ENCODE data around the gene ZNF441. TPM values are rescaled to one million over a fixed set of nuclear protein-coding genes. Genes with fewer than 3 reads are reported as not detected.

Gene ZNF441
- total and polyA plus RNA-seq, 4 donors, result 1.8 to 7.4 (median 5.7) TPM

DNA sequence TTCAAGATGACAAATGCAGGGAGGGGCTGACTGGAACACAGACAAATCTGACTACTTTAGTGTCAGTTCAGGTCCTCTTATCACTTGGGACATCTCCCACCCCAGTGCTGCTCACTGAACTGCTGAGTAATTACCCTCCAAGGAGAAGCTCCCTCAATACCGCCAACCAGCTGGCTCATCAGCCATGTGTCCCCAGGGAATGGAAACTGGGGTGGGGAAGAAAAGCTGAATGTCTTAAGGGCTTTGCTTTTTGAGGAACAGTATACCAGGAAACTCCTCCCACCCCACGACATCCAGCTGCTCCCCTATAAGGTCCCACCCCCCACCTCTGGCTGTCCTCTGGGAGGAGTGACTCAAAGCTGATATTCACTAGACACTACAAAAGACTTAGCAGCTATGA is 30.1 kb upstream of the ZNF441 start:
- Histone ChIP-seq H3K27ac (ENCODE audit: low read depth in 1 of 2, low read length in 2 of 2) (no peak overlapping the region), H3K27me3 (ENCODE audit: control insufficient read depth in 4 of 4, insufficient read depth in 4 of 4, low read length in 3 of 4) (no peaks in the 10 kb centered on the region), H3K4me3 (ENCODE audit: low read depth in 1 of 3, low read length in 3 of 3) (no peak overlapping the region), H3K9ac (ENCODE audit: low read depth in 1 of 2, low read length in 2 of 2) (no peak overlapping the region), H3K4me1 (ENCODE audit: control insufficient read depth in 4 of 4, insufficient read depth in 4 of 4, low read length in 3 of 4) (peaks cover 10 to 16% (median 13%) of the 10 kb centered on the region in 4 donors), H3K9me3 (ENCODE audit: control insufficient read depth in 4 of 4, low read length in 3 of 4) (no peaks in the 10 kb centered on the region), H3K36me3 (ENCODE audit: control insufficient read depth in 4 of 4, insufficient read depth in 3 of 4, low read depth in 1 of 4, low read length in 3 of 4) (no peaks in the 10 kb centered on the region)
- WGBS, result 66% methylated on average over 2 of the region's 2 CpGs
- no peak for DNase-seq (ENCODE audit: low spot score)
- TF ChIP-seq, protein P1, sequence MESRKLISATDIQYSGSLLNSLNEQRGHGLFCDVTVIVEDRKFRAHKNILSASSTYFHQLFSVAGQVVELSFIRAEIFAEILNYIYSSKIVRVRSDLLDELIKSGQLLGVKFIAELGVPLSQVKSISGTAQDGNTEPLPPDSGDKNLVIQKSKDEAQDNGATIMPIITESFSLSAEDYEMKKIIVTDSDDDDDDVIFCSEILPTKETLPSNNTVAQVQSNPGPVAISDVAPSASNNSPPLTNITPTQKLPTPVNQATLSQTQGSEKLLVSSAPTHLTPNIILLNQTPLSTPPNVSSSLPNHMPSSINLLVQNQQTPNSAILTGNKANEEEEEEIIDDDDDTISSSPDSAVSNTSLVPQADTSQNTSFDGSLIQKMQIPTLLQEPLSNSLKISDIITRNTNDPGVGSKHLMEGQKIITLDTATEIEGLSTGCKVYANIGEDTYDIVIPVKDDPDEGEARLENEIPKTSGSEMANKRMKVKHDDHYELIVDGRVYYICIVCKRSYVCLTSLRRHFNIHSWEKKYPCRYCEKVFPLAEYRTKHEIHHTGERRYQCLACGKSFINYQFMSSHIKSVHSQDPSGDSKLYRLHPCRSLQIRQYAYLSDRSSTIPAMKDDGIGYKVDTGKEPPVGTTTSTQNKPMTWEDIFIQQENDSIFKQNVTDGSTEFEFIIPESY (IDR thresholded peaks at IDR 0.05), result no peak
- no peak for TF ChIP-seq YY1 (IDR thresholded peaks at IDR 0.05)
- TF ChIP-seq FOXA2 (IDR thresholded peaks at IDR 0.05), result no peak
- TF ChIP-seq JUND (IDR thresholded peaks at IDR 0.05), result no peak
- no peak for TF ChIP-seq SP1 (IDR thresholded peaks at IDR 0.05)
- TF ChIP-seq HNF4A (conservative IDR thresholded peaks at IDR 0.05), result no peak
- no peak for TF ChIP-seq NR2F2 (IDR thresholded peaks at IDR 0.05)
- TF ChIP-seq, protein P2, sequence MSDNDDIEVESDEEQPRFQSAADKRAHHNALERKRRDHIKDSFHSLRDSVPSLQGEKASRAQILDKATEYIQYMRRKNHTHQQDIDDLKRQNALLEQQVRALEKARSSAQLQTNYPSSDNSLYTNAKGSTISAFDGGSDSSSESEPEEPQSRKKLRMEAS (IDR thresholded peaks at IDR 0.05), result no peak
- TF ChIP-seq FOXA1 (IDR thresholded peaks at IDR 0.05), result no peak
- no peak for TF ChIP-seq RXRA (IDR thresholded peaks at IDR 0.05)
- TF ChIP-seq, protein P3, sequence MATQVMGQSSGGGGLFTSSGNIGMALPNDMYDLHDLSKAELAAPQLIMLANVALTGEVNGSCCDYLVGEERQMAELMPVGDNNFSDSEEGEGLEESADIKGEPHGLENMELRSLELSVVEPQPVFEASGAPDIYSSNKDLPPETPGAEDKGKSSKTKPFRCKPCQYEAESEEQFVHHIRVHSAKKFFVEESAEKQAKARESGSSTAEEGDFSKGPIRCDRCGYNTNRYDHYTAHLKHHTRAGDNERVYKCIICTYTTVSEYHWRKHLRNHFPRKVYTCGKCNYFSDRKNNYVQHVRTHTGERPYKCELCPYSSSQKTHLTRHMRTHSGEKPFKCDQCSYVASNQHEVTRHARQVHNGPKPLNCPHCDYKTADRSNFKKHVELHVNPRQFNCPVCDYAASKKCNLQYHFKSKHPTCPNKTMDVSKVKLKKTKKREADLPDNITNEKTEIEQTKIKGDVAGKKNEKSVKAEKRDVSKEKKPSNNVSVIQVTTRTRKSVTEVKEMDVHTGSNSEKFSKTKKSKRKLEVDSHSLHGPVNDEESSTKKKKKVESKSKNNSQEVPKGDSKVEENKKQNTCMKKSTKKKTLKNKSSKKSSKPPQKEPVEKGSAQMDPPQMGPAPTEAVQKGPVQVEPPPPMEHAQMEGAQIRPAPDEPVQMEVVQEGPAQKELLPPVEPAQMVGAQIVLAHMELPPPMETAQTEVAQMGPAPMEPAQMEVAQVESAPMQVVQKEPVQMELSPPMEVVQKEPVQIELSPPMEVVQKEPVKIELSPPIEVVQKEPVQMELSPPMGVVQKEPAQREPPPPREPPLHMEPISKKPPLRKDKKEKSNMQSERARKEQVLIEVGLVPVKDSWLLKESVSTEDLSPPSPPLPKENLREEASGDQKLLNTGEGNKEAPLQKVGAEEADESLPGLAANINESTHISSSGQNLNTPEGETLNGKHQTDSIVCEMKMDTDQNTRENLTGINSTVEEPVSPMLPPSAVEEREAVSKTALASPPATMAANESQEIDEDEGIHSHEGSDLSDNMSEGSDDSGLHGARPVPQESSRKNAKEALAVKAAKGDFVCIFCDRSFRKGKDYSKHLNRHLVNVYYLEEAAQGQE (IDR thresholded peaks at IDR 0.05), result no peak
- TF ChIP-seq, protein P4, sequence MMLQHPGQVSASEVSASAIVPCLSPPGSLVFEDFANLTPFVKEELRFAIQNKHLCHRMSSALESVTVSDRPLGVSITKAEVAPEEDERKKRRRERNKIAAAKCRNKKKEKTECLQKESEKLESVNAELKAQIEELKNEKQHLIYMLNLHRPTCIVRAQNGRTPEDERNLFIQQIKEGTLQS (IDR thresholded peaks at IDR 0.05), result no peak
- TF ChIP-seq RAD21 (IDR thresholded peaks at IDR 0.05), result no peak
- TF ChIP-seq GABPA (IDR thresholded peaks at IDR 0.05 in 1 of 2, conservative IDR thresholded peaks at IDR 0.05 in 1 of 2), result no peak
- TF ChIP-seq TAF1 (conservative IDR thresholded peaks at IDR 0.05), result no peak
- TF ChIP-seq, protein P5, sequence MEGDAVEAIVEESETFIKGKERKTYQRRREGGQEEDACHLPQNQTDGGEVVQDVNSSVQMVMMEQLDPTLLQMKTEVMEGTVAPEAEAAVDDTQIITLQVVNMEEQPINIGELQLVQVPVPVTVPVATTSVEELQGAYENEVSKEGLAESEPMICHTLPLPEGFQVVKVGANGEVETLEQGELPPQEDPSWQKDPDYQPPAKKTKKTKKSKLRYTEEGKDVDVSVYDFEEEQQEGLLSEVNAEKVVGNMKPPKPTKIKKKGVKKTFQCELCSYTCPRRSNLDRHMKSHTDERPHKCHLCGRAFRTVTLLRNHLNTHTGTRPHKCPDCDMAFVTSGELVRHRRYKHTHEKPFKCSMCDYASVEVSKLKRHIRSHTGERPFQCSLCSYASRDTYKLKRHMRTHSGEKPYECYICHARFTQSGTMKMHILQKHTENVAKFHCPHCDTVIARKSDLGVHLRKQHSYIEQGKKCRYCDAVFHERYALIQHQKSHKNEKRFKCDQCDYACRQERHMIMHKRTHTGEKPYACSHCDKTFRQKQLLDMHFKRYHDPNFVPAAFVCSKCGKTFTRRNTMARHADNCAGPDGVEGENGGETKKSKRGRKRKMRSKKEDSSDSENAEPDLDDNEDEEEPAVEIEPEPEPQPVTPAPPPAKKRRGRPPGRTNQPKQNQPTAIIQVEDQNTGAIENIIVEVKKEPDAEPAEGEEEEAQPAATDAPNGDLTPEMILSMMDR (IDR thresholded peaks at IDR 0.05; ENCODE audit: low read depth, low read length, missing input control), result no peak
- TF ChIP-seq EGR1 (IDR thresholded peaks at IDR 0.05; ENCODE audit: low read depth in 2 of 2), result no peak
